NCI-H2029 treated with DMSO at 0.1 percent for 48 hours (cell line): Measurements from ENCODE around the gene NUS1.
"Not testable (repeated sequence)": the region's sequence is repeated elsewhere in the genome, so short reads cannot be mapped to it uniquely, and the experiment has no call there.

Experiments
- DNase-seq: peaks from one replicate; lab custom pipeline; 2025; lab: John Stamatoyannopoulos, UW

The NUS1 gene

GRCh38 chr6:117711369-117711768 lies 36.1 kb downstream of the NUS1 start:
- no peak for DNase-seq

DNA sequence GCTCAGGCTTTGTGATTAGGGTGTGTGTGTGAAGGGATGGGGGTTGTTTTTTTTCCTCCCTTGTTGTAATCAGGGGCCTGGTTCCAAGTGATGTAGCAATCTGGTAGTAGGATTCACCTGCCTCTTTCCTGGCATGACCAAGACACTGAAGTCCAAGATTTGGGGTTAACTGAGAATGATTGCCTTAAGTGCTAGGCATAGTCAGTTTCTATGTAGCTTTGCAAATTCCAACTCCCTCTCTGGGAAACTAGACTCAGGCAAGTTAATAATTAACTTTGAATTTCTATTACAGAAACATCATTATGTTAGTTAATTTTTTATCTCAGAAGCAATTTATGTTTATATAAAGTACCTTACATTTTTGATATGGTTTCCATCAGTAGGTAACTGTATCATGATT lies 43.6 kb downstream of the NUS1 start:
- DNase-seq, result no peak

DNA sequence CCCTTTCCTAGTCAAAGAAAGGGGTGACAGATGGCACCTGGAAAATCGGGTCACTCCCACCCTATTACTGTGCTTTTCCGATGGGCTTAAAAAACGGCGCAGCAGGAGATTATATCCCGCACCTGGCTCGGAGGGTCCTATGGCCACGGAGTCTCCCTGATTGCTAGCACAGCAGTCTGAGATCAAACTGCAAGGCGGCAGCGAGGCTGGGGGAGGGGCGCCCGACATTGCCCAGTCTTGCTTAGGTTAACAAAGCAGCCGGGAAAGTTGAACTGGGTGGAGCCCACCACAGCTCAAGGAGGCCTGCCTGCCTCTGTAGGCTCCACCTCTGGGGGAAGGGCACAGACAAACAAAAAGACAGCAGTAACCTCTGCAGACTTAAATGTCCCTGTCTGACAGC lies 46.3 kb downstream of the NUS1 start:
- not testable (repeated sequence) for DNase-seq

DNA sequence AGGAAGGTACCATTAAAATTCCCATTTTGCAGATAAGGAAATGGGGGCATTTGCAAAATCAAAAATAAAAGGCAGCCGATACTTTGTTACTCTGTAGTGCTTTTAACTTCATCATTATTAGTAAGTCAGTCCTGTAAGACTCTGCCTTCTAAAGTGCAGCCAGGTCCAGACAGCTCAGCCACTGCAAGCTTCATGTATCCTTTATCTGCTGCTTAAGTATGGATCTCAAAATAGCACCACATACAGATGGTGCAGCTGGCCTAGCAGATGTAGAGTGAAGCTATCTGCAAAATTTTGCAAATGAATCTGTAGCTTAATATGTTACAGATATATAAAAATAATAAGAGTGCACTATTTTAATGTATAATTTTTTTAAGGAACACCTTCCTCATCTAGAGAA lies 53.4 kb downstream of the NUS1 start:
- DNase-seq, result no peak

DNA sequence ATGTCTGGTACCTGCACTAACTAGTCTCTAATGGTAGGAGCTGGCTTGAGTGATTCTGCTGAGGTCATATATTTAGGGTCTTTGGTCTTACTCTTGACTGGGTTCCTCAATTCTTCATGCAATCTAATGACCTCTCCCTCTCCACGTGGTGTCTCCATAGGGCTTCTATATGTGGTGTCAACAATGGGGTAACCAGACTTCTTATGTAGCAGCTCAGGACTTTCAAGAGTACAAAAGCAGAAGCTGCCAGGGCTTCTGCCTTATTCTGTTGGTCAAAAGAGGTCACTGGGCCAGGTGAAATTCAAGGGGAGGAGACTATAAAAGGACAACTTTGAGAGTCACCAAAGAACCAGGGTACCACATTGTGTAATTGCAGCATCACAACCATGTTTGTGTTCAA lies 54.3 kb downstream of the NUS1 start:
- DNase-seq, result no peak

GRCh38 chr6:117733341-117733740 lies 58.1 kb downstream of the NUS1 start:
- DNase-seq, result no peak

GRCh38 chr6:117739869-117740268 lies 64.6 kb downstream of the NUS1 start:
- no peak for DNase-seq

GRCh38 chr6:117740605-117741004 lies 65.3 kb downstream of the NUS1 start:
- no peak for DNase-seq

DNA sequence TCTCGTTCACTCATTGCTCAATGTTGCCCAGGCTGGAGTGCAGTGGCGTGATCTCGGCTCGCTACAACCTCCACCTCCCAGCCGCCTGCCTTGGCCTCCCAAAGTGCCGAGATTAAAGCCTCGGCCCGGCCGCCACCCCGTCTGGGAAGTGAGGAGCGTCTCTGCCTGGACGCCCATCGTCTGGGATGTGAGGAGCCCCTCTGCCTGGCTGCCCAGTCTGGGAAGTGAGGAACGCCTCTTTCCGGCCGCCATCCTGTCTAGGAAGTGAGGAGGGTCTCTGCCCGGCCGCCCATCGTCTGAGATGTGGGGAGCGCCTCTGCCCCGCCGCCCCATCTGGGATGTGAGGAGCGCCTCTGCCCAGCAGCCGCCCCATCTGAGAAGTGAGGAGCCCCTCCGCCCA lies 75.4 kb downstream of the NUS1 start:
- DNase-seq, result not testable (repeated sequence)
